ENCODE results near the gene DDIT3.

DNA sequence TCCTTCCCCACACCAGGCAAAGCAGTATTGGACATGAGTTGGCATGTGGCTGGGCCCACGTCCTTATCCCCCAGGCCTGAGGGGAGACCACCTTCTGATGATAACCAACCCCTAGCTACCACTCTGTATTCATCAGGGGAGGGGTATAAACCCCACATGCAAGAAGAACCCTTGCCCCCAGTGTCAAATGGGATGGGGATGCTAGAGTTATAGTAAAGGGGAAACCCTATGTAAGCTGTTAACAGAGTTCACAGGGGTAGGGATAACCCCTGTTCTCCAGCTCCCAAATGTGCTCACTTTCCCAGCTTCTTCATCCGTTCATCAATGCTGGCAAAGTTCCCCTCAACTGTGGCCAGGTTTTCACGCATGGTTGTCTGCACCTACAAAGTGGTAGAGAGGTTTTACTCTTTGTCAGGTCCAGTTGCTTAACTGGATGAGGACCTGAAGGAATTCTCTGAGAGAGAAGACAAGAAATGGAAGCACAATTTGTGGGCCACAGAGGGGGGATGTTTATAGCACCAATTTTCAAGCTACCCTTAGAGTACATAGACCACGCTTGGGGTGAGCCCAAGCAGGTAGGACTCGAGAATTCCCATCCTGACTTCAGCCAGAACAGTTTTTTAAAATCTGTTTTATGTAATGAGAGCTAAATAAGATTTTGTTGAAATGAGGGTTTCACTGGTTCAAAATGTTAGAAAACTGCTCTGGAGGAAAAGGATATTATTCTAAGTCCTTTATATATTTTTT lies 10.3 kb upstream of the DDIT3 start:
- TF ChIP-seq POLR2AphosphoS5 (IDR thresholded peaks at IDR 0.05; ENCODE audit: low read depth, low read length) (no peak), TAF1 (IDR thresholded peaks at IDR 0.05; ENCODE audit: borderline replicate concordance, low read depth, low read length) (no peak), POLR2A (IDR thresholded peaks at IDR 0.05; ENCODE audit: low read depth, low read length) (no peak)

Measured in GM12892 (cell line).